Head of caudate nucleus (tissue), 42 donors: ENCODE data around the gene CEP97.
"Not testable (repeated sequence)": the region's sequence is repeated elsewhere in the genome, so short reads cannot be mapped to it uniquely, and the experiment has no call there.

Experiments
- DNase-seq, 42 donors: peaks; one replicate each; pipeline versions ENCODE4 v3.0.0 to v3.0.0-alpha.2; 2020 to 2021; ENCODE audit warnings: mixed read lengths in 7 of 42
- intact Hi-C: fragments of 100-400 bp; cut with DNase I; formaldehyde crosslinking; loops from one replicate; pipeline ENCODE4 v1.15.0; 2022

The CEP97 gene

DNA sequence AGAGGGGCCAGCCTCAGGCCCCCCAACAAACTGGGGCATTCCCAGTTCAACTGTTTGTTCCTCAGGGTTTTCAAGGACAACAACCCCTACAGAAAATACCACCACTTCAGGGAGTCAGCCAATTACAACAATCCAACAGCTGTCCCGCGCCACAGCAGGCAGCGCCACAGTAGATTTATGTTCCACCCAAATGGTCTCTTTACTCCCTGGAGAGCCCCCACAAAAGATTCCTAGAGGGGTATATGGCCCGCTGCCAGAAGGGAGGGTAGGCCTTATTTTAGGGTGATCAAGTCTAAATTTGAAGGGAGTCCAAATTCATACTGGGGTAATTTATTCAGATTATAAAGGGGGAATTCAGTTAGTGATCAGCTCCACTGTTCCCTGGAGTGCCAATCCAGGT, 29.6 kb upstream of the CEP97 start:
- DNase-seq, result not testable (repeated sequence)
- intact Hi-C loops, result loop anchor here (10.0 kb wide), 1 partner anchor 110 kb away; no protein-coding TSS in a partner anchor

DNA sequence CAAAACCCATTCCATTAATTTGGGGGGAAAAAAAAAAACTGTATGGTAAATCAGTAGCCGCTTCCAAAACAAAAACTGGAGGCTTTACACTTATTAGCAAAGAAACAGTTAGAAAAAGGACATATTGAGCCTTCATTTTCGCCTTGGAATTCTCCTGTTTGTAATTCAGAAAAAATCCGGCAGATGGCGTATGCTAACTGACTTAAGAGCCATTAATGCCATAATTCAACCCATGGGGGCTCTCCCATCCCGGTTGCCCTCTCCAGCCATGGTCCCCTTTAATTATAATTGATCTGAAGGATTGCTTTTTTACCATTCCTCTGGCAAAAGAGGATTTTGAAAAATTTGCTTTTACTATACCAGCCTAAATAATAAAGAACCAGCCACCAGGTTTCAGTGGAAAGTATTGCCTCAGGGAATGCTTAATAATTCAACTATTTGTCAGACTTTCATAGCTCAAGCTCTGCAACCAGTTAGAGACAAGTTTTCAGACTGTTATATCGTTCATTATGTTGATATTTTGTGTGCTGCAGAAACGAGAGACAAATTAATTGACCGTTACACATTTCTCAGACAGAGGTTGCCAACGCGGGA, 28.5 kb upstream of the CEP97 start:
- intact Hi-C loops, result loop anchor here (10.0 kb wide), 1 partner anchor 109 kb away; no protein-coding TSS in a partner anchor
- DNase-seq, result peak in 23 of 42 donors; percentile 14 to 87 (median 55)

DNA sequence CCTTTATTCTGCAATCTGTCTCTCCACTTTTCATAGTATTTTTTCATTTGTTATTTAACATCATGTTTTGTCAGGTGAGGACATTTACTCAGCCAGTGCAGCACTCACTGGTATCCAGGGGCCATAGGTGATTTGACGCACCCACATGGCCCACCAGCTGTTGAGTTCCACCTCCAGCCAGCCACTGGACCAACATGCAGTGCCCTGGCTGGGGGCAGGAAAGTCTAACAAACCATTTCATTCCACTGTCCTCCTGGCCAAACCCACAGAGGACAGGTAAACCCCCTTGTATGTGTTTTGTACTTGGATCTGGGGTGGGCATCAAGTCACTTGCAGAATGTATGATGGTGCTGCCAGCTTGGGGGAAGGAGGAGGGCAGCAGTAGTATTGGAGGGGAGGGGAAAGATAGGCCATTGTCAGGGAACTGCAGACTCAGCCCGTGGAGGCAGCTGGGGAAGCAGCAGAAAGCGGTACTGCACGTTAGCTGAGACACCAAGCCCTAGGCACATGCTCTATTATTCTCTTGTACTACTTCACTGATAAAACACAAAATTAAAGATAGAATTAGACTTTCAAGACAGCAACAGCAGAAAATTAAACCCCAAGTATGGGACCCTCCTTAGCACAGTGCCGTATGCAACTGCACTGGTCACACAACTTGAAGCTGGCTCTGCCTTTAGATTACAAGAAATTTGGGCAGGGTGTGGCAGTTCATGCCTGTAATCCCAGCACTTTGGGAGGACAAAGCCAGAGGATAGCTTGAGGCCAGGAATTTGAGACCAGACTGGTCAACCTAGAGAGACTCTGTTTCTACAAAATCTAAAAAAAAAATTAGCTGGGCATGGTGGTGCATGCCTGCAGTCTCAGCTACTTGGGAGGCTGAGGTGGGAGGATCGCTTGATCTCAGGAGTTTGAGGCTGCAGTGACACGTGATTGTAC, 22.4 kb upstream of the CEP97 start:
- intact Hi-C loops, result no loop called here
- DNase-seq, result peak in 1 of 42 donors; percentile 22

DNA sequence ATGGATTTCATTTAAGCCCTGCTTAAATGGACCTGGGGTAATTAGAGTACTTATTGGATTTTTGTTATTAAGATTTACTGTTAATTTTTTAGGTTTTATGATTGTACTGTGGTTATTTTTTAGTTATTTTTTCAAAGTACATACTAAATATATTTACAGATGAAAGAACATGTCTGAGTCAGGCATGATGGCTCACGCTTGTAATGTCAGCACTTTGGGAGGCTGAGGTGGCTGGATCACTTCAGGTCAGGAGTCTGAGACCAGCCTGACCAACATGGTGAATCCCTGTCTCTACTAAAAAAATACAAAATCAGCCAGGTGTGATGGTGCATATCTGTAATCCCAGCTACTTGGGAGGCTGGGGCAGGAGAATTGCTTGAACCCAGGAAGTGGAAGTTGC, 21.7 kb upstream of the CEP97 start:
- DNase-seq, result peak in 1 of 42 donors; percentile 32
- intact Hi-C loops, result no loop called here

DNA sequence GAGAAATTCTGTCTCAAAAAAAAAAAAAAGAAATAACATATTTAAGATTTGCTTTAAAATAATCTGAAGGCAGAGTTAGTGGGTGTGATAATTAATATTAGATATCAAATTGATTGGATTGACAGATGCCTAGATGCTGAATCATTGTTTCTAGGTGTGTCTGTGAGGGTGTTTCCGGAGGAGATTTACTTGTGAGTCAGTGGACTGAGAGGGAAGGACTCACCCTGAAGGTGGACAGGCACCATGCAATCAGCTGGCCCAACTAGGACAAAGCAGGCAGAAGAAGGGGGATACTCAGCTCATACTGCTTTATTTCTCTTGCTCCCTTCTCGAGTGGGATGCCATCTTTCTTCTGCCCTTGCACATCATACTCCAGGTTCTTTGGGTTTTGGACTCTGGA, 21.2 kb upstream of the CEP97 start:
- no peak for DNase-seq
- intact Hi-C loops, result no loop called here

DNA sequence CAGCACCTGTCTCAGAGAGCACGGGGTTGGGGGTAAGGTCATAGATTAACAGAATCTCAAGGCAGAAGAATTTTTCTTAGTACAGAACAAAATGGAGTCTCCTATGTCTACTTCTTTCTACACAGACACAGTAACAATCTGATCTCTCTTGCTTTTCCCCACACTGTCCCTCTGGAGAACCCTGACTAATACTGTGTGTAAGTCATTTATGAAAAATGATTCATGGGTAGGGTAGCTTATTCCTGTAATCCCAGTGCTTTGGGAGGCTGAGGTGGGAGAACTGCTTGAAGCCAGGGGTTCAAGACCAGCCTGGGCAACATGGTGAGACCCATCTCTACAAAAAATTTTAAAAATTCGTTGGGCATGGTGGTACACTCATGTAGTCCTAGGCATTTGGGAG, 19.8 kb upstream of the CEP97 start:
- intact Hi-C loops, result not testable (repeated sequence)

DNA sequence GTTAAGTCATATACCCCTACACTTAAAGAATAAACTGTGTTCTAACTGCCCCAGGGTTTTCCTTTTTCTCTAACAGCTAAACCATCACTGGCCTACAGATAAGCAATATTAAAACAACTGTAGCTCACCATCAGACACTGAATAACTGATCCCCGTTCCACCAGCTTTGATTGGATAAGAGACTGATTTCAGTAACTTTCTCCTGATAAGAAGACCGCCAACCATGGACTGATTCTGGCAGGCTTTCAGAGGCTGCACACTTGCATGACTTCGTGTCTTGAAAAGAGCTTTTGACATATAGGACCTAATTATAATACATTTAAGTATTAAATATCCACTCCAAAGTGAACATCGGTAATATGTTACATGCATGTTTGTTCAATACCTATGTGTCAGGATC, 15.3 kb upstream of the CEP97 start:
- DNase-seq, result no peak
- intact Hi-C loops, result no loop called here

More for the DNA sequence above, 19.8 kb upstream of the CEP97 start:
- not testable (repeated sequence) for DNase-seq

DNA sequence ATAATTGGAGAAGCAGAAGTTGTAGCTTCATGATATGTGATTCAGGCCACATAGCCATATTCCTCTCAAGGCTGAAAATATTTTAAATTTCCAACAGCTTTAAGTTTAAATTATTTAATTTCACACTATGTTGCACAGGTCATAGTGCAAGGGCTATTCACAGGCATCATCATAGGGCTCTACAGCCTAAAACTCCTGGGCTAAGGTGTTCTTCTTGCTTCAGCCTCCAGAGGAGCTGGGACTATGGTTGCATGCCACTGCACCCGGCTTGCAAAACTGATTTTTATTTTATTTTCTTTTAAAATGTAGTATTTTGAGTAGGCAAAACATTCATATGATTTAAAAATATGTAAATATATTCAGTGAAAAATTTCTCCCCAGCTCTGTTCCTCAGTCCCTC, 6.0 kb upstream of the CEP97 start:
- intact Hi-C loops, result loop anchor here (10.0 kb wide), 1 partner anchor 506 kb away; no protein-coding TSS in a partner anchor

DNA sequence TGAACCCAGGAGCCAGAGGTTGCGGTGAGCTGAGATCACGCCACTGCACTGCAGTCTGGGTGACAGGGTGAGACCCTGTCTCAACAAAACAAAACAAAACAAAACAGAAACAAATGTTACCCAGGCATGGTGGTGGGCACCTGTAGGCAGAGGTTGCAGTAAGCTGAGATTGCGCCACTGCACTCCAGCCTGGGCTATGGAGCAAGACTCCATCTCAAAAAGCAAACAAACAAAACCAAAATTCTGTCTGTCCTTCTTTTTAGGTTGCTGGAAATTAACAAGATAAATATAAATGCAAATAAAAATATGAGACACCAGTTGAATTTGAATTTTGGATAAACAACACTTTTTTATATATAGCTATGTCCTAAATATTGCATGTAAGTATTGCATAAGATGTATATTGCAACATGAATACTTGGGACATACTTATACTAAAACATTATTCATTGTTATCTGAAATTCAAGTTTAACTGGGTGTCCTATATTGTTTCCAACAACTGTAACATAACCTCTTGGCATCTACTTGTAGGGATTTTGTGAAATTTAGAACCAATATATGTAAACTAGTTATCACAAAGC, 4.7 kb upstream of the CEP97 start:
- no peak for DNase-seq
- intact Hi-C loops, result loop anchor here (10.0 kb wide), 2 partner anchors 65 to 505 kb away; no protein-coding TSS in a partner anchor

More for the DNA sequence above, 6.0 kb upstream of the CEP97 start:
- DNase-seq, result no peak

DNA sequence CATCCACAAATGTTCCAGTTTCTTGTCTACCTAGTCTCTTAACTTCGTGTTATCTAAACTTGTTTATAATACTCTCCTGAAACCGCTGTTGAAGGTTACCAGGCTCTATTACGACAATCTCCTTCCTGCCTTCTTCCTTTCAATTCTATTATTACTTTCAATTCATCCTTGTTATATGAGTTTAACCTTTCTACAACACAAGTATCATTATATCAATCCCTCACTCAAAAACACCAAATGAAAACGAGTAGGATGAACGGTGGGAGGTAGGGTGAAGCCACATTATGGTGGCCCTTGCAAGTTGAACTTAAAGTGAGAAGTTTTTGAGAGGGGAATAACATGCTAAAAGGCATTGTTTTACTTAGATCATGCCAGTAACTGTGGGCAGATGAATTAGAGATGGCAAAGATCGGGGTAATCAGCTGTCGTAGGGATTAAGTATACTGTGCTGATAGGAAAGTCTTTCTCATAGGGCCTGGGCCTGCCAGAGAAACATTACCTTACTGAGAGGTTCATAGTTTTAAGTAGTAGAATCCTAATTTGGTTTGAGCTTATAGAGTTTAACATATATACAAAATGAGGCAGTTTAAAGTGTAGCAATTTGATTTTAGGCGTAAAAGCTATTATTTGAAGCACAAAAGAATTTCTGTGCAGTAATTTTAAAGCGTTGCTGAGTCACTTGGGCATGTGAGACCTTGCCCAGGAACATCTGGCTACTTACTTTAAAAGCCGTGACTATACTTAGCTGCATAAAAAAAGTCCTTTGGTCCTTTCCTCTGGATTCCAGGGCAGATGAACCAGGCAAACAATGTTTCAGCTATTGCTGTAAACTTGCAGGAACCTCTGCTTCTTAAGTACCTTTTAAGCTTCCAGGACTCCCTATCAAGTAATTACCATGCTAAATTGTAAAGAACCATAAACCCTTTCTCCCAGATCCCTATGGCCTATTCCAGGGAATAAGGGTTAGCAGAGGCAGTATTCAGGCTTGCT, 3.3 kb upstream of the CEP97 start:
- no peak for DNase-seq
- intact Hi-C loops, result loop anchor here (10.0 kb wide), 1 partner anchor 64 kb away; no protein-coding TSS in a partner anchor

DNA sequence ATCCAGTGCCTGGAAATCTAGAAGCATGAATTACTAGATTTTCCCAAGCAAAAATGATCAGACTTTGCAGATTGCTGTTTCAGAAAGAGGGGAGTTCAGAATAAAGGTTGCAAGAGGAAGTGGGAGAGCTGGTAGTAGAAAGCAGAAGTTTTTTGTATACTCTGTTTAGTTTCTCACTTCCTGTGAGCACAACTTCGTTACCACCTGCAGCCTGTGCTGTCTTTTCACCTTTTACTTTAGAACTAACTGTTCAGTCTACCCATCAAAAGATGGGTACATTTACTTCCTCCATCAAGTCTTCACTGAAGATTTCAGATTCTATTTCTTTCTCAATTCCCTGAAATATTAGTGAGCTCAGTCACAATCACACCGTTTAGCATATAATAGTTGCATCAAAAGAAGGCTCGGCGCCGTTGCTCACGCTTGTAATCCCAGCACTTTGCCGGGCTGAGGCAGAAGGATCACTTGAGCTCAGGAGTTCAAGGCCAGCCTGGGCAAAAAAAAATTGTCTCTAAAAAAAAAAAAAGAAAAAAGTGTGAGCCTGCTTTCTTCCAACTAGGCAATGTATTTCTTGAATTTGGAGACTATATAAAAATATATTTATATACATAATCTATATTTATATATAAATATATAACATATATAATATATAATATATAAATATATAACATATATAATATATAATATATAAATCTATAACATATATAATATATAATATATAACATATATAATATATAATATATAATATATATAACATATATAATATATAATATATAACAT, 1.8 kb upstream of the CEP97 start:
- DNase-seq, result no peak
- intact Hi-C loops, result loop anchor here (10.0 kb wide), 1 partner anchor 62 kb away; no protein-coding TSS in a partner anchor

DNA sequence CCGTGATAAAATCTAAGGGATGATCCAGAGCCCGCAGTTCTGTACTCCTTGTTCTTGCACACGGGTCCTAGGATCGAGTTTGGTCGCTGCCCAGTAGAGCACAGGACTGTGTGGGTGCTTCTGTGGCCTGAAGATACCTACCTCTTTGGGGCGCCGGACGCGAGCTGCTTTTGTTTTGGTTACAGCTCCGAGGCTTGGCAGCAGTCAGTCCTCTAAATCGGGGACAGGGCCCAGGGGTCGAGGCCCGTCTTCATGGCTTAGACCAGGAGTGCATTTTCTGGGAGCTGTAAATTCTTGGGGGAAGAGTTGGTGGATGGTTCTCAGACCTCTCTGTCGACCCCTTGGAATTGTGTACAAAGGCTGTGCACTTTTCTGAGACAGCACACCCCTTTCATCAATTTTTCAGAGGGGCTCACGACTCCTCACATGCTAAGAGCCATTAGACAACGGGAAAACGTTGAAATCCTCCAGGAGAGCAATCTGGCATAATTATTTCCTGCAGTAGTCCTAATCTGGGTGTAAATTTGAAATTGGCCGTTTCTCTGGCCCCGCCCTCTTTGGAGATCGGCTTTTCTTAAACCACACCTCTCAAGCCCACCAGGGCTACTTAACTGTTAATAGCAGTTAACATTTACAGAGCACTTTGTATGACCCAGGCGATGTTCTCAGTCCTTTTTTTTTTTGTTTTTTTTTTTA, 928 bp downstream of the CEP97 start:
- intact Hi-C loops, result loop anchor here (10.0 kb wide), 1 partner anchor 59 kb away; no protein-coding TSS in a partner anchor
- DNase-seq, result peak; percentile 10 to 69 (median 39)

DNA sequence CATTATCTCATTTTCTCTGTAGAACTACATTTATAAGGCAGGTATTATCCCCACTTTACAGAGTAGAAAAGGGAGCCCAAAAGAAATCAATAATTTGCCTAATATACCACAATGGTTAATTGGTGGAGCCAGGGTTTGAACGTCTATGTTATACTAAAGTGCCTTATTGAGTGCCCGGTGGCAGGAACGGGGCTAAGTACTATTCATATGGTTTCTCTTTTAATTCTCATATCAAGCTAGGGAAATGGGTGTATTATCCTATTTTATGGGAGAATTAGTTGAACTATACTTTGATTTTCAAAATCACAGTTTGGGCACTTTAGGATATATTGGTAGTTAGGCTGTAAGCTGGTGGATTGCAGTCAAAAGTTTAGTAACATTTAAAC, 1.5 kb downstream of the CEP97 start:
- intact Hi-C loops, result loop anchor here (10.0 kb wide), 1 partner anchor 59 kb away; no protein-coding TSS in a partner anchor
- DNase-seq, result peak in 1 of 42 donors; percentile 8

DNA sequence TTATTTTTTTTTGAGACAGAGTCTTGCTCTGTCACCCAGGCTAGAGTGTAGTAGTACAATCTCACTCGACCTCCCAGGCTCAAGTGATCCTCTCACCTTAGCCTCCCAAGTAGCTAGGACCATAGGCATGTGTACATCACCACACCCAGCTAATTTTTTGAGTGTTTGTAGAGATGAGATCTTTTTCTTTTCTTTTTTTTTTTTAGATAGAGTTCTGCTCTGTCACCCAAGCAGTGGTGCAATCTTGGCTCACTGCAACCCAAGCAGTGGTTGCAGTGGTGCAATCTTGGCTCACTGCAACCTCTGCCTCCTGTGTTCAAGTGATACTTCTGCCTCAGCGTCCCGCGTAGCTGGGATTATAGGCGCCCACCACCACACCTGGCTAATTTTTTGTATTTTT, 5.2 kb downstream of the CEP97 start:
- intact Hi-C loops, result loop anchor here (10.0 kb wide), 1 partner anchor 55 kb away; no protein-coding TSS in a partner anchor
- DNase-seq, result no peak

DNA sequence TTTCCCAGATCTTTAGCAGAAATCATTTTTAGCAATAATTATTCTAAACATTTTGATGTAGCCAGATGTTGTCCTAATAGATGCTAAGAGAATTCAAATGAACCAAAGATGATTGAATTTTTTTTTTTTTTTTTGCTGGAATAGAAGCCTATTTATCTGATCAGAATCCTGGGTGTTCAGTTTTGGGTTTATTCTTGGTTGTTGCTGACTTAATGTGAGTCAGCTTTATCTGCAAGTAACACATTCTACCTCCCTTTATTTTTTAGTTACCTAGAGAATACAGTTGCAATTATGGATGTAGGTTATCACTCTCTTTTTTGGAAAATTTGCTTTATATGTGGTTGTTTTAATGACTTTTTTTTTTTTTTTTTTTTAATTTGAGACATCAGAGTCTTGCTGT, 6.4 kb downstream of the CEP97 start:
- intact Hi-C loops, result no loop called here
- no peak for DNase-seq

DNA sequence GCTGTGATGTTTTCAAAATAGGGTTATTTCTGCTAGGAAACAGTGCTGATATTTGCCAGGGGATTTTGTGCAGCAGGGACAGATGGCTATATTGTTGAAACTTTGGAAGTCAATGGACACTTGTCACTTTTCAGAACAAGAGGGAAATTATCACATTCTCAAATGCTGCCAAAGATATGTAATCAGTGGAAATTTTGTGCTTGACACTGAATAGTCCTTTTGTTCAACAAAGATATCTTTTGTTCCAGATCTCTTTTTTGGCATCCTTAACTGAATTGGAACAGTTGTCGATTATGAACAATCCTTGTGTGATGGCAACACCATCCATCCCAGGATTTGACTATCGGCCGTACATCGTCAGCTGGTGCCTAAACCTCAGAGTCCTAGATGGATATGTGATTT, 7.8 kb downstream of the CEP97 start:
- peak in 34 of 42 donors; percentile 20 to 80 (median 52) for DNase-seq

DNA sequence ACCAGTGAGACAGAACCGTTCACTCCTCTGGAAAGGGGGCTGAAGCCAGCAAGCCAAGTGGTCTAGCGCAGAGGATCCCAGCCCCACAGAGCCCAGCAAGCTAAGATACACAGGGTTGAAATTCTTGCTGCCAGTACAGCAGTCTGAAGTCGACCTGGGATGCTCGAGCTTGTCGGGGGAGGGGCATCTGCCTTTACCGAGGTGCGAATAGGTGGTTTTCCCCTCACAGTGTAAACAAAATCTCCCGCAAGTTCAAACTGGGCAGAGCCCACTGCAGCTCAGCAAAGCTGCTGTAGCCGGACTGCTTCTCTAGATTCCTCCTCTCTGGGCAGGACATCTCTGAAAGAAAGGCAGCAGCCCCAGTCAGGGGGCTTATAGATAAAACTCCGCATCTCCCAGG, 11.4 kb downstream of the CEP97 start:
- no peak for DNase-seq
- intact Hi-C loops, result no loop called here

More for the DNA sequence above, 7.8 kb downstream of the CEP97 start:
- intact Hi-C loops, result no loop called here
